DMS79 (cell line): ENCODE results near the gene UGDH.
"Not testable (repeated sequence)": the region's sequence is repeated elsewhere in the genome, so short reads cannot be mapped to it uniquely, and the experiment has no call there.

Experiments used
- DNase-seq: peaks from one replicate; lab custom pipeline; 2025; lab: John Stamatoyannopoulos, UW

Gene UGDH

GRCh38 chr4:39494354-39494753 is 32.9 kb downstream of the UGDH start:
- no peak for DNase-seq

GRCh38 chr4:39490322-39490721 is 36.9 kb downstream of the UGDH start:
- no peak for DNase-seq

- DNase-seq, result no peak
These were observed 40.9 kb downstream of the UGDH start for GRCh38 chr4:39486221-39486804.

- no peak for DNase-seq
These were observed 42.5 kb downstream of the UGDH start for GRCh38 chr4:39484582-39485272.

- DNase-seq, result no peak
These were observed 46.1 kb downstream of the UGDH start for GRCh38 chr4:39480902-39481695.

GRCh38 chr4:39480251-39480650 is 47.0 kb downstream of the UGDH start:
- no peak for DNase-seq

GRCh38 chr4:39476187-39476895 is 50.9 kb downstream of the UGDH start:
- DNase-seq, result no peak

GRCh38 chr4:39472396-39472795 is 54.8 kb downstream of the UGDH start:
- DNase-seq, result no peak

GRCh38 chr4:39470402-39470801 is 56.8 kb downstream of the UGDH start:
- no peak for DNase-seq

GRCh38 chr4:39469429-39470077 is 57.7 kb downstream of the UGDH start:
- no peak for DNase-seq

GRCh38 chr4:39467464-39467863 is 59.8 kb downstream of the UGDH start:
- DNase-seq, result no peak

GRCh38 chr4:39466747-39467146 is 60.5 kb downstream of the UGDH start:
- no peak for DNase-seq

- no peak for DNase-seq
These were observed 62.2 kb downstream of the UGDH start for GRCh38 chr4:39464886-39465501.

GRCh38 chr4:39458505-39459300 is 68.5 kb downstream of the UGDH start, which contains the start of the genes LIAS and RPL9:
TSS of gene LIAS (plus strand) at chr4:39459056. CDS start at chr4:39459118, 62 bp downstream.
TSS of gene RPL9 (minus strand) at chr4:39458922. CDS start at chr4:39458439, 483 bp downstream.
- DNase-seq, result peak; percentile 71

GRCh38 chr4:39458161-39458504 is 69.1 kb downstream of the UGDH start:
- DNase-seq, result not testable (repeated sequence)

GRCh38 chr4:39456946-39457763 is 70.1 kb downstream of the UGDH start:
- no peak for DNase-seq

- DNase-seq, result no peak
These were observed 71.8 kb downstream of the UGDH start for GRCh38 chr4:39455486-39455885.

GRCh38 chr4:39453738-39454137 is 73.5 kb downstream of the UGDH start:
- no peak for DNase-seq

GRCh38 chr4:39452860-39453587 is 74.2 kb downstream of the UGDH start:
- DNase-seq, result no peak
